Neural cell (in vitro differentiated cells): ENCODE results near the gene KDELR1. TPM values are rescaled to one million over a fixed set of nuclear protein-coding genes. Genes with fewer than 3 reads are reported as not detected.

ENCODE experiments used
- H2AFZ ChIP-seq: fragments of 200-600, 300-800 bp; sonication (generic), shearing (Covaris generic); 2 replicates; pipeline ENCODE4 v1.6.0; 2014; ENCODE audit warnings: low read depth, mild to moderate bottlenecking, antibody characterized with exemption, low read length, moderate library complexity
- H3F3A ChIP-seq: fragments of 200-600 bp; shearing (Covaris generic); 2 replicates; pipeline ENCODE4 v1.6.1; 2016; ENCODE audit warnings: mild to moderate bottlenecking, moderate library complexity, mixed read lengths, antibody characterized with exemption, low read length; ENCODE audit not compliant: insufficient read depth, poor library complexity, severe bottlenecking
- H3K27ac ChIP-seq: fragments of 200-600, 300-800 bp; sonication (generic), shearing (Covaris generic); 2 replicates; pipeline ENCODE4 v1.5.1; 2014; ENCODE audit warnings: mild to moderate bottlenecking, low read length, moderate library complexity
- H3K27me3 ChIP-seq: fragments of 300-800, 200-600 bp; sonication (generic), shearing (Covaris generic); 2 replicates; pipeline ENCODE4 v1.6.0; 2014; ENCODE audit warnings: mild to moderate bottlenecking, low read depth, low read length, moderate library complexity; ENCODE audit not compliant: insufficient read depth
- H3K36me3 ChIP-seq: fragments of 300-800, 200-600 bp; sonication (generic), shearing (Covaris generic); 2 replicates; pipeline ENCODE4 v1.5.1; 2014; ENCODE audit warnings: mild to moderate bottlenecking, antibody characterized with exemption, low read length, moderate library complexity; ENCODE audit not compliant: insufficient read depth
- H3K4me2 ChIP-seq: fragments of 300-800, 200-600 bp; sonication (generic), shearing (Covaris generic); 2 replicates; pipeline ENCODE4 v1.6.0; 2014; ENCODE audit warnings: mild to moderate bottlenecking, low read length
- H3K4me3 ChIP-seq: fragments of 300-800, 200-600 bp; sonication (generic), shearing (Covaris generic); 2 replicates; pipeline ENCODE4 v1.5.1; 2014; ENCODE audit warnings: mild to moderate bottlenecking, low read length, moderate library complexity
- H3K79me2 ChIP-seq: fragments of 200-600 bp; shearing (Covaris generic); replicated peaks from 2 replicates; pipeline ENCODE4 v1.6.0; 2014; ENCODE audit warnings: mild to moderate bottlenecking, low read length, moderate library complexity; ENCODE audit not compliant: insufficient read depth
- H3K9ac ChIP-seq: fragments of 300-800, 200-600 bp; sonication (generic), shearing (Covaris generic); 2 replicates; pipeline ENCODE4 v1.6.1; 2016; ENCODE audit warnings: mild to moderate bottlenecking, low read length, mixed read lengths
- H3K9me2 ChIP-seq: fragments of 200-600 bp; shearing (Covaris generic); 2 replicates; pipeline ENCODE4 v1.6.1; 2016; ENCODE audit warnings: mild to moderate bottlenecking, low read length, mixed read lengths; ENCODE audit not compliant: insufficient read depth
- H3K9me3 ChIP-seq: fragments of 200-600, 300-800 bp; sonication (generic), shearing (Covaris generic); 2 replicates; pipeline ENCODE4 v1.6.1; 2016; ENCODE audit warnings: mild to moderate bottlenecking, mixed run types, low read length, moderate library complexity, mixed read lengths
- H4K20me1 ChIP-seq: fragments of 200-600 bp; shearing (Covaris generic); 2 replicates; pipeline ENCODE4 v1.6.1; 2016; ENCODE audit warnings: mild to moderate bottlenecking, mixed run types; ENCODE audit not compliant: insufficient read depth
- EP300 ChIP-seq: fragments of 450-650 bp; conservative IDR thresholded peaks from 2 replicates; pipeline ENCODE4 v1.6.1; 2014; ENCODE audit warnings: antibody characterized with exemption, mild to moderate bottlenecking, moderate library complexity; ENCODE audit not compliant: poor library complexity, severe bottlenecking
- EZH2 ChIP-seq: fragments of 200-600, 300-800 bp; shearing (Covaris generic), sonication (generic); IDR thresholded peaks from 2 replicates; pipeline ENCODE4 v1.6.1; 2014; ENCODE audit warnings: antibody characterized with exemption, low read length, borderline replicate concordance, mild to moderate bottlenecking; ENCODE audit not compliant: insufficient read depth, poor library complexity, severe bottlenecking
- RAD21 ChIP-seq: fragments of 450-650 bp; conservative IDR thresholded peaks from 2 replicates; pipeline ENCODE4 v1.6.1; 2014; ENCODE audit warnings: antibody characterized with exemption, mild to moderate bottlenecking, moderate library complexity
- TAF1 ChIP-seq: IDR thresholded peaks from 2 replicates; pipeline ENCODE4 v1.6.1; 2012; ENCODE audit warnings: low read depth
- polyA plus RNA-seq: library from polyadenylated mRNA; depleted of rRNA; stranded (reverse); fragments of >200 nt; gene quantifications from 2 replicates; pipeline ENCODE4 v1.2.3, GENCODE V29; 2014
- TF ChIP-seq, protein P1 (sequence below): IDR thresholded peaks from 2 replicates; pipeline ENCODE4 v1.6.1; 2012; ENCODE audit warnings: borderline replicate concordance
- TF ChIP-seq, protein P2 (sequence below): fragments of 450-650 bp; IDR thresholded peaks from 2 replicates; pipeline ENCODE4 v1.5.1; 2014; ENCODE audit warnings: antibody characterized with exemption, mild to moderate bottlenecking, moderate library complexity; ENCODE audit not compliant: poor library complexity, severe bottlenecking

KDELR1 gene
- polyA plus RNA-seq, 1 donor from 2014 or later = 46.9 TPM

DNA sequence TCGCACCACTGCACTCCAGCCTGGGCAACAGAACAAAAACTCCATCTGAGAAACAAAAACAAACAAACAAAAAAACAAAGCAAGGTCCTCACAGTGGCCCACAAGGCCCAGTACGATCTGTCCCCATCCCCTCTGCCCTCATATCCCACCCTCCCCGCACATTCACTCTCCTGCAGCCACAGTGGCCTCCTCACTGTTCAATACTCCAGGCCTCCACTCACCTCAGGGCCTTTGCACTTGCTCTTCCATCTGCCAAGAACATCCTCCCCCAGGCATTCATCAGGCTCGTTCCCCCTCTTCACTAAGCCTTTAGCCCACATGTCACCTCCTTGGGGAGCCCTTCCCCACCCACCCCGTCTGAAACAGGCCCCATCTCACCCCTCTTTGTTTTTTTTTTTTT lies 32.2 kb downstream of the KDELR1 start:
- no peak overlapping the region for H3K27ac ChIP-seq
- H3K4me3 ChIP-seq = no peak overlapping the region
- no peaks in the 10 kb centered on the region for H3K36me3 ChIP-seq
- H3F3A ChIP-seq = no peaks in the 10 kb centered on the region
- H2AFZ ChIP-seq = no peak overlapping the region
- no peaks in the 10 kb centered on the region for H3K9me2 ChIP-seq
- TF ChIP-seq RAD21 = no peak
- no peak for TF ChIP-seq TAF1
- TF ChIP-seq EZH2 = no peak
- TF ChIP-seq, protein P1, sequence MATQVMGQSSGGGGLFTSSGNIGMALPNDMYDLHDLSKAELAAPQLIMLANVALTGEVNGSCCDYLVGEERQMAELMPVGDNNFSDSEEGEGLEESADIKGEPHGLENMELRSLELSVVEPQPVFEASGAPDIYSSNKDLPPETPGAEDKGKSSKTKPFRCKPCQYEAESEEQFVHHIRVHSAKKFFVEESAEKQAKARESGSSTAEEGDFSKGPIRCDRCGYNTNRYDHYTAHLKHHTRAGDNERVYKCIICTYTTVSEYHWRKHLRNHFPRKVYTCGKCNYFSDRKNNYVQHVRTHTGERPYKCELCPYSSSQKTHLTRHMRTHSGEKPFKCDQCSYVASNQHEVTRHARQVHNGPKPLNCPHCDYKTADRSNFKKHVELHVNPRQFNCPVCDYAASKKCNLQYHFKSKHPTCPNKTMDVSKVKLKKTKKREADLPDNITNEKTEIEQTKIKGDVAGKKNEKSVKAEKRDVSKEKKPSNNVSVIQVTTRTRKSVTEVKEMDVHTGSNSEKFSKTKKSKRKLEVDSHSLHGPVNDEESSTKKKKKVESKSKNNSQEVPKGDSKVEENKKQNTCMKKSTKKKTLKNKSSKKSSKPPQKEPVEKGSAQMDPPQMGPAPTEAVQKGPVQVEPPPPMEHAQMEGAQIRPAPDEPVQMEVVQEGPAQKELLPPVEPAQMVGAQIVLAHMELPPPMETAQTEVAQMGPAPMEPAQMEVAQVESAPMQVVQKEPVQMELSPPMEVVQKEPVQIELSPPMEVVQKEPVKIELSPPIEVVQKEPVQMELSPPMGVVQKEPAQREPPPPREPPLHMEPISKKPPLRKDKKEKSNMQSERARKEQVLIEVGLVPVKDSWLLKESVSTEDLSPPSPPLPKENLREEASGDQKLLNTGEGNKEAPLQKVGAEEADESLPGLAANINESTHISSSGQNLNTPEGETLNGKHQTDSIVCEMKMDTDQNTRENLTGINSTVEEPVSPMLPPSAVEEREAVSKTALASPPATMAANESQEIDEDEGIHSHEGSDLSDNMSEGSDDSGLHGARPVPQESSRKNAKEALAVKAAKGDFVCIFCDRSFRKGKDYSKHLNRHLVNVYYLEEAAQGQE = no peak
- no peaks in the 10 kb centered on the region for H3K9me3 ChIP-seq
- H3K27me3 ChIP-seq = no peaks in the 10 kb centered on the region
- H4K20me1 ChIP-seq = no peaks in the 10 kb centered on the region
- H3K9ac ChIP-seq = no peak overlapping the region
- H3K79me2 ChIP-seq = no peaks in the 10 kb centered on the region
- H3K4me2 ChIP-seq = no peak overlapping the region

DNA sequence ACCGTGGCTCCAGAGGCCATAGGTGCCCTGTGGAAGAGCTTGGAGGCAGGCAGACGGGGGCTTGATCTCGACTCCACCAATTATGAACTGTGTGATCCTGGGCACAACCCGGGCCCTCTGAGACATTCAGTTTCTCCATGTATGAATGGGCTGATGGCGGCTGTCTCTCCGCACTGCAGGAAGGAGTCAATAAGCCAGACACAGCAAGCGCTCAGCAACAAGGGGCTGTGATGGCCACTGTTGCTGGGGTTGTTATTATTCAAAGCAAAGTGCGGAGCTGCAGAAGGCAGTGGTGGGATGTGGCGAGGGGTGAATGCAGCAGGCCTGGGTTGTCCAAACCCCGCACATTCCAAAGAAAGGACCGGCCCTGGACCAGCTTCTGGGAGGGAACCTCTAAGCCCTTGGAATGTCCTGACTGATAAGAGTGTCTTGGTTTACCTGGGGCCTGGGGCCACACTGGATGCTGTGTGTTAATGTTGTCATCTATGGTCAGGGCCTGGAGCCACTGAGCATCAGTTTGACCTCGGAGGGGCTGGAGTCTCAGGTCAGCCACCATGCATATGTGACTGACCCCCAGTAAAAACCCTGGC lies 35.9 kb downstream of the KDELR1 start:
- Histone ChIP-seq H4K20me1 (no peaks in the 10 kb centered on the region), H3F3A (no peaks in the 10 kb centered on the region)

More for the DNA sequence above, 35.9 kb downstream of the KDELR1 start:
- Histone ChIP-seq H3K9me3 (no peaks in the 10 kb centered on the region), H3K36me3 (no peaks in the 10 kb centered on the region), H3K79me2 (no peaks in the 10 kb centered on the region), H3K9ac (no peak overlapping the region), H2AFZ (no peak overlapping the region), H3K27ac (no peak overlapping the region), H3K27me3 (no peaks in the 10 kb centered on the region), H3K4me2 (no peak overlapping the region), H3K4me3 (no peak overlapping the region), H3K9me2 (no peaks in the 10 kb centered on the region)
- TF ChIP-seq EP300 (no peak), EZH2 (no peak)
- TF ChIP-seq, protein P2, sequence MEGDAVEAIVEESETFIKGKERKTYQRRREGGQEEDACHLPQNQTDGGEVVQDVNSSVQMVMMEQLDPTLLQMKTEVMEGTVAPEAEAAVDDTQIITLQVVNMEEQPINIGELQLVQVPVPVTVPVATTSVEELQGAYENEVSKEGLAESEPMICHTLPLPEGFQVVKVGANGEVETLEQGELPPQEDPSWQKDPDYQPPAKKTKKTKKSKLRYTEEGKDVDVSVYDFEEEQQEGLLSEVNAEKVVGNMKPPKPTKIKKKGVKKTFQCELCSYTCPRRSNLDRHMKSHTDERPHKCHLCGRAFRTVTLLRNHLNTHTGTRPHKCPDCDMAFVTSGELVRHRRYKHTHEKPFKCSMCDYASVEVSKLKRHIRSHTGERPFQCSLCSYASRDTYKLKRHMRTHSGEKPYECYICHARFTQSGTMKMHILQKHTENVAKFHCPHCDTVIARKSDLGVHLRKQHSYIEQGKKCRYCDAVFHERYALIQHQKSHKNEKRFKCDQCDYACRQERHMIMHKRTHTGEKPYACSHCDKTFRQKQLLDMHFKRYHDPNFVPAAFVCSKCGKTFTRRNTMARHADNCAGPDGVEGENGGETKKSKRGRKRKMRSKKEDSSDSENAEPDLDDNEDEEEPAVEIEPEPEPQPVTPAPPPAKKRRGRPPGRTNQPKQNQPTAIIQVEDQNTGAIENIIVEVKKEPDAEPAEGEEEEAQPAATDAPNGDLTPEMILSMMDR = no peak
